Daoy (cell line): ENCODE measurements around the gene WASF3. TPM values are rescaled to one million over a fixed set of nuclear protein-coding genes. Genes with fewer than 3 reads are reported as not detected.
A peak's percentile ranks its signal among the peaks of the same experiment; 100 is the strongest.

Experiments used
- DNase-seq: peaks from one replicate; pipeline ENCODE4 v3.0.0-alpha.2; 2015; ENCODE audit warnings: low read depth
- total RNA-seq: library from RNA; depleted of rRNA; stranded (reverse); fragments of >200 nt; shearing (Covaris generic); gene quantifications from 2 replicates; pipeline ENCODE4 v1.2.3, GENCODE V29; 2014

The WASF3 gene
- total RNA-seq, 1 experiment from 2014 or later, result 5.6 TPM

GRCh38 chr13:26544707-26545106 is 12.8 kb upstream of the WASF3 start:
- DNase-seq, result no peak

- no peak for DNase-seq
These were observed 9.2 kb upstream of the WASF3 start for GRCh38 chr13:26548205-26548765.

GRCh38 chr13:26549713-26550112 is 7.8 kb upstream of the WASF3 start:
- no peak for DNase-seq

GRCh38 chr13:26551255-26551860 is 6.1 kb upstream of the WASF3 start:
- DNase-seq, result no peak

- no peak for DNase-seq
These were observed 2.1 kb upstream of the WASF3 start for GRCh38 chr13:26555413-26555812.

- DNase-seq, result no peak
These were observed 461 bp upstream of the WASF3 start for GRCh38 chr13:26557051-26557392.

GRCh38 chr13:26558074-26558805 is 757 bp downstream of the WASF3 start:
- DNase-seq, result peak; percentile 17

DNA sequence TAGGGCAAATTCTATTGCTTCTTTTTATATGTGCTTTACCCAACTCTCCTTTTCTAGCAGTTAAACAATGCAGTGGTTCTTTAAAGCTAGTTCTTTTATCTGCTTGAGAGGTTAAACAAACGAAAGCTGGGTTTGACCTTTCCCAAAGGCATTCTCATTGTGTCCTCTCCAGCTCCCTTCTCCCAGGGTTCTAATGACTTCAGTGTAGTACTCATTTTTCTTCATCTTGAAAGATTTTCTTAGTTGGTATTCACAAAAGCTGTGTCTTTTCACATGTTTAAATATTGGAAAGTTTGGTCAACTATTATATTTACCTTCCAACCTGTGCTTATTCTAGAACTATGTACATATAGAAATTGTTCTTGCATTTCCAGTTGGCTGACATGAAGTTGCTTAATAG is 1.5 kb downstream of the WASF3 start:
- no peak for DNase-seq

DNA sequence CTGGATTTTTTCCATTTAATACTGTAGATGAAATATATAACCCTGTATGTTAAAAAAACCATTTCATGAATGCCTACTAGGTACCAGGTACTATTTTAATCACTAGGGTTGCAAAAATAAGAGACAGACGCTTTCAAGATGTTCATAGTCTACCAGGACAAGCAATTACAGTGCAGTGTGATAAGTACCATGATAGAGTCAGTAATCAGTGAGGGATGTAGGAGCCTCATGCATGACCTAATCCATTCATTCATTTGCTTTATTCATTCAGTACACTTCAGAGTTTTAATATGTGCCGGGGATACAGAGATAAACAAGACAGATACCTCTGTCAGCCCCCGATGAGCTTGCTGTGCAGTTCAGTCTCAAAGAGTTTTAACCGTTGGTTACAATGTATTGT is 3.0 kb downstream of the WASF3 start:
- no peak for DNase-seq

DNA sequence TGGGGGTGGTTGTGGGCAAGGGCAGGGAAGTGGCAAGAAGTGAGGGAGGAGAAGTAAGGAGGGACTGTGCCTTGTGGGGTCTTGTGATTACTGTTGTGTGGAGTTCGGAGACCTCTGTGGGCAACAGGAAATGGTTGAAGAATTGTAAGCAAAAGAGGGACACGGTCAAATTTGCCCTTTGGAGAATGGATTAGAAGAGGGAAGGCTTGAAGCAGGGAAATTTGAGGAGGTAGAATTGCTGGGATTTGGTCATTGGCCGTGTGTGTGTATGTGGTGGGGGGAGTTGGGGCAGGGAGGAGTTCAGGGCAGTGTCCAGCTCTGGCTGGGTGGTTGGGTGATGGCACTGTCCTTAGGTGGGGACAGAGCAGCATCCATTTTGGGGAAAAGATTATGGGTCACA is 3.6 kb downstream of the WASF3 start:
- no peak for DNase-seq

DNA sequence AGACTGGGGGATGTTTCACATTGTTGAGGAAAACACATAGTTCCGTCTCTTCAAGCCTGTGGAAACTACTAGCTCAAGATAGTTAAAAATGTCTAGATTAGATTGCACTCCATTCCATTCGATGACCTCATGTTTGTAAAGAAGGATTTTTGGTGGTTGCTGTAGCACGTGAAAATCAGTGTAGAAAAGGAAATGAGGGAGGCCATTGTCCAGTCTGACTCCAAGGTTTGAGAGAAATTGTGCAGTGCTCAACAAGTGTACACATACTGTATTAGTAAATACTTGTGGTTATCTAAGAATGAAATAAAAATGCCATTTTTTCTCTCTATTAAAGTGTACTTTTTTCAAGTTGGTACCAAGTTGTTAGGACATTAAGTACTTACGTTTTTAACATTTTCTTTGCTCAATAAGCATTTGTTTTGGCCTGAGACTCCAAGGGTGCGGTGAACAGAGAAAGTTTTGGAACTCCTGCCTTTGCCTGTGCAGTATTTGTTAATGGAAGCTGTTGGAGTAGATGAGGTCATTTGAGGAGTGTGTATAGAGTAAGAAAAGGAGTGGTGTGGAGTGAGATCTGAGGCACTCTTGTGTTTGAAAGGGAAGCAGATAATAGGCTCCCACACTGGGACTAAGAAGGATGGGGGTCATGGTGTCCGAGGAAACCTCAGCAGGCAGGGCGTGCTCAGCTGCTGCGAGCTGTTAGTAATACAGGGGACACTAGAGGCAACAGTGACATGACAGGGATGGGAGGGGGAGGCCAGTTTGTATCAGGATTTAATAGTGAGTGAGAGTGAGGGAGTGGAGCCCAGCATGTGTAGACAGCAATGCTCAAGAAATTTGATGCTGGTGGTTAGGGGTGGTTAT is 4.4 kb downstream of the WASF3 start:
- DNase-seq, result peak; percentile 13

DNA sequence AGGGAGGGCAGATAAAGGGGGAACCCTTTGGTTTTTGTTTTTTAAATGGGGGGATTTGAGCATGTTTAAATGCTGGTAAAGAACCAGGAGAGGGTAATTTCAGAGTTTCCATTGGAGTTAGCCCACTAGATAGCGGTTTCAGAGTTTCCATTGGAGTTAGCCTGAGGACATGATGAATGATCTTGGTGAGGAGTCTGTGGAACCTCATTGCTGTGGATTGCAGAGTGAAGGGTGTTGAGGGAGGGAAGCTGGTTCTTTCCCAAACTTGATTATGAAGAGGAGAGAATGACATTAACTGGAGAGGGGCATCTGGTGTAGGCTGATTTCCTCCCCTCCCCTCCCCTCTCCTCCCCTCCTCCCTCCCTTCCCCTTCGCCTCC is 5.0 kb downstream of the WASF3 start:
- no peak for DNase-seq

GRCh38 chr13:26563713-26564112 is 6.2 kb downstream of the WASF3 start:
- DNase-seq, result no peak

GRCh38 chr13:26568132-26568815 is 10.8 kb downstream of the WASF3 start:
- no peak for DNase-seq

GRCh38 chr13:26571518-26571917 is 14.0 kb downstream of the WASF3 start:
- DNase-seq, result no peak

GRCh38 chr13:26575244-26575643 is 17.8 kb downstream of the WASF3 start:
- DNase-seq, result no peak

GRCh38 chr13:26579580-26579979 is 22.1 kb downstream of the WASF3 start:
- no peak for DNase-seq

DNA sequence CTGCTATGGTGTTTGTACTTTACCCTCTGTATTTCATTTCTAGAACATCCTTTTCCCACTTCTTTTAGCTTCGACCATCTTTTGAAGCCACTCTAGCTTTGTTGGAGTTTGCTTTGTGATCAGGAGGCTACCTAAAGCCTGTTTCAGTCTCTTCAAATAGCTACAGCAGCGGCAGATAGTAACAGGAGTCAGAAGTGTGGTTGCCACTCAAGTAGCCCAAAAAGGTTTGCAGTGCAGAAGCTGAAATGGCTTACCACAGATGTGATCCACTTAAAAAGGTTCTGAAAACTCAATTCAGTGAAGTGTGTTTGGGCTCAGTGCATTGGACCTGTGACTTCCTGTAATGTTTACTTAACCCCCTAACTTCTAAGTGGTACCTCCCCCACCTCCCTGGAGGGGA is 26.2 kb downstream of the WASF3 start:
- DNase-seq, result no peak

- peak; percentile 31 for DNase-seq
These were observed 27.2 kb downstream of the WASF3 start for GRCh38 chr13:26584713-26585112.

DNA sequence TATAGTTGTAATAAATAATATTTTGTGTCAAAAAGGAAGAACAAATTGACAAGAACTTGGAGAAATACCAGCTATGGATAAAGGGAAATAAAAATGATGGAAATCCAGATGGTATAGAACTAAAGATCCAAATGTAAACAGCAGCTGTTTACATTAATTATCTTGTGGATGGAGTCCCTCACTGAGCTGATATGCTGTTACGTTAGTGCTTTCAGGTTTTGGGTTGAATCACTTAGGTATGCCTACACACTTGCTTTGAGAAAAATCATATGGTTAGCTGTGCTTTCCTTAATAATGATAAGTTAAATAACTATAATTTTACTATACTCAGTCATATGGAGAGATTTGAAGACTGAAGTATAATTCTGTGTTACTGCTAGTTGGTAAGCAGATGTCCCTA is 27.7 kb downstream of the WASF3 start:
- no peak for DNase-seq

DNA sequence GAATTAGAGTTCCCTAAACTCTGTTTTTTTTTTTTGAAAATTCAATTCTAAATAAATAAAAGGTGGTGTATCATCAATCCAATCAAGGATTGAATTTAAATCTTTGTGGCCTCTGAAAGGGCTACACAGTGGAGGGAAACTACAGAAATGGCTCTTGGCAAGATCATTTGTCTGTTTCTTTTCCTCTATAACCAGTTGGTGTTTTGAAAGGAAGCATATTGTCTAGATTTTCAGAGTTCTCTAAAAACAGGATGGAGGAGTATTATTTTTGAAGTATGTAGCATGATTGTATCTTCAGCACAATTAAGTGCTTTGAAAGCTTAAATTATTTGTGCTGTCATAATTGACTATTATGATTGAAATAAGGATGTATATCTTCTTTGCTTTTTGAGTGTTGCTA is 29.8 kb downstream of the WASF3 start:
- DNase-seq, result no peak

DNA sequence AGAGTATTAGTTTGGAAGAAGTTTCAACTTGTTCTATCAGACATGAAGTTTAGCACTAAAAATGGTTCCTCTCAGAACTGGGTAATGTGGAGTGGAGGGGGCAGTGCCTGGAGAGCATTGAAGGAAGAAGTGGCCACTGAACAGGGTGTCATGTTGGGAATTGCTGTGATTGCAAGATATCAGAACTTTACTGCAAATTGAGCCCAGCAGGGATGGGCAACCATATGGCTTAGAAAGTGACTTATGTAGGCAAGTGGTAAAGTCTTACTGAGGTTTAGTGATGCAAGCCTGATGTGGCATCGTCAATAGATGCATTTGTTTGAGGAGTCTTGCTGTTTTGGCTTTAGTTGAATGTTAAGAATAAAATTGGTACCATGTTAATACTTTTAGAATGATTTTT is 31.7 kb downstream of the WASF3 start:
- DNase-seq, result no peak
